NCI-H1092 (cell line): ENCODE data around the gene TRIM71.

Experiments
- DNase-seq: peaks from one replicate; lab custom pipeline; 2025; lab: John Stamatoyannopoulos, UW

Gene TRIM71

DNA sequence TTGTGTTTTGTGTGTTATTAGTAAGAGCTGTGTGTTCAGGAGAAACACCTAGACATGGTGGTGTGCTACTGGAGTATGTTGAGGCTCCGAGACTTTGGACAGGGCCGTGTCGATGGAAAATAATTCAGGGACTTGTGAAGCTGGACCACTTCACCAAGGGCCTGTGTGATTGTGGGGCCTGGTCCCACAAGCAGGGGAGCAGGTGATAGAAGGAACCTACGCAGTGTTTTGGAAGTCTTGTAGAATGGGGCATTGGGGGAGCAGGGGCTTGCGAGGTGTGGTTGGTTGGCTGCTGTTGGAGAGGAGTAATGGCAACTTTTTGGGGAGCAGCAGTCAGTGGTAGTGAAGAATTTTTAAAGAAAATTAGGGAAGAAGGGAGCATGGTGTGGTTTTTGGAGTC is 48.7 kb downstream of the TRIM71 start:
- DNase-seq, result no peak

DNA sequence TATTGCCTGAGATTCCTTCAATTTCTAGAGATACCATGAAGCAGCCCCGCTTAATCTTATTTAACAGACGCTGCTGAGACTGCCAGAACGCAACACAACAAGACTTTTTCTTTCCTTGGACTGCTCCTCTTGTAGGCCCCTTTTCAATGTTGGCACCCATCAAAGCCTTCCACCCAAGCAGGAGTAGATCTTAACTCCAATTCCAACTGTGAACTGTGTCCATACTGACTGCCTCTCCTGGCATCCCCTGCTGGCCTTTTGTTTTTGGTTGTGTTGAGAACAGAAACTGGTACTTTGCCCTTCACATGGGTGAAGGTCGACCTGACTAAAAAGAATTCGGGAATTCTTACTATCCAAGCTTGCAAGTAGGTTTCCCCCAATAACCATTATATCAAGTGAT is 50.2 kb downstream of the TRIM71 start:
- DNase-seq, result no peak

DNA sequence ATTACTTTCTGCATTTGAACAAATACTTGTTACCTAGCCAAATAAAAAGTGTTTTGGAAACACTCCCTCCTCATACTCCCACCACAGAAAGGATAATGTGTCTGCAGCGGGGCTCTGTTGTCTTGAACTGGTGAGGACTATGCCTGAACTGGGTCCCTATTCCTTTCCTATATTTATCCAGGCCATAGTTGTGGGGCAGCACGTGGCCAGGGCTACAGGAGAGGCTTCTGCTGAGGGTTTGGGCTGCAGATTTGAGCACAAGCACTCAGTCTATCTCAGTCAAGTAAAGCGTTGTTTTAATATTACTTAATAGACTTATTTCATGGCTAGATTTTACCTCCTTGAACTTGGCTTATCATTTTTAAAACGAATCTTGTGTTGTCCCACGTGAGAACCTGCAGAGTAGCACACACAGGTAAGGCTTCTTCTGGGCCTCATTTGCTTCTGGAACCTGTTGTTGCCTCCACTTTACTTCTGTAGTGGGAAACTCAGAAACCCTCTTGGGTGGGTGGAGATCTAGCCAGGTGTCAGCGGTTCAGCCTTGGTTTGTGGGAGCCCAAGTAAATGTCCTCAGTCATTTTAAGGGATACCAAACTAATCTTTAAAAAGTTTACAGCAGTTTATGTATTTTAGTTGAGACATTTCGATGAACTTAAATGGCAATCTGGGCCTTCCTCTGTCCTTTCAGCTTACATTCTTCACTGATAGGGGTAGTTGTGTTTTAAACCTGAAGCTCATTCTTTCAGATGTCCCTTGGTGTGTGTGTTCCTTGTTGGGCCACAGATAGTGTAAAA is 51.1 kb downstream of the TRIM71 start:
- no peak for DNase-seq

DNA sequence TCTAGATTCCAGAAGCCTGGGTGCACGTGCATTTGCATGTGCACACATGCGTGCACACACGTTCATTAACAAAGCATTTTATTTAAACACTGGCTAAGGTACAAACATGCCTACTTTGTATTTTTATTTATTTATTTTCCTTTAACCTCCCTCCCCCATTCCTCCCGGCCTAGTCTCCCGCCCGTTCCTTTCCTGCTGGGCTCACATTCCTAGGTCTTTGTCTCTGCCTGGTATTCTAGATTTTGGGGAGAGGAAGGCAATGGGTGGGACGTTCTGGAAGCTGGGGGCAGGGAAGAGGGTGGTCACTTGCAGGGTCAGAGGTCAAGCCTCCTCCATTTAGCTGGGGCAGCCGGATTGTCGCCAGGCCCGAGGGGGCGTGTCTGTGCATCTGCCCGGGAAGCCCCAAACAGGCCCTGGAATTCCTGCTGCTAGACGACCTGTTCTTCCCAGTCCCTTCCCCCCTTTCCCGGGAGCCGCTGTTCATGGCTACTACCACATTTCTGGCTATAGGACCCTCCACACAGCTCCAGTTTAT is 51.8 kb downstream of the TRIM71 start:
- no peak for DNase-seq

DNA sequence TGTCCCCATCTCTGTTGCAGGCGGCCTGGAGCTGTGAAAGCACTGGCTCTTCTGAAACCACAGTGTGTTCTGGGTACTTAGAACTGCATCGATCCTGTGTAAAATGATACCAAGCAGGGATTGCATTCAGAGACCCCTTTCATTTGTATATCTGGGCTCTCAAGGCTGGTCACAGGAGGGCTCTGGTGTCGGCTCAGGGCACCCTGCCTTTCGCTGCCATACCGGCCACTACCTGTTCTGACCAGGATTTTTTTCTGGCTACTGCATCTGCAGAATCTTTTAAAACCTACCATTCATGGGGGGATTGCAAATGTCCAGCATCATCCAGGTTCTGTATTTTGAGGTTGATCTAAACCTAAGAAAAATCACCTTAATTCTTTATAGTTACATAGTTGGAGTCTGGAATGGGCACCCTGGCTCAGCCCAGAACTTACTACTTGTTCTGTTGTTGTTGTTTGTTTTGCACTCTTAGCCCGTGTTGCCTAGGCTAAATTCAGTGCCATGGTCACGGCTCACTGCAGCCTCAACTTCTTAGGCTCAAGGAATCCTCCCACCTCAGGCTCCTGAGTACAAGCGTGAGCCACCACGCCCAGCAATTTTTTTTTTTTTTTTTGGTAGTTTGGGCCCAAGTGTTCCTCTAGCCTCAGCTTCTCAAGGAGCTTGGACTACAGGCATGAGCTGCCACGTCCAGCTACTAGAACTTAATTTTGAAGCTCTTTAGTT is 52.7 kb downstream of the TRIM71 start:
- DNase-seq, result no peak

DNA sequence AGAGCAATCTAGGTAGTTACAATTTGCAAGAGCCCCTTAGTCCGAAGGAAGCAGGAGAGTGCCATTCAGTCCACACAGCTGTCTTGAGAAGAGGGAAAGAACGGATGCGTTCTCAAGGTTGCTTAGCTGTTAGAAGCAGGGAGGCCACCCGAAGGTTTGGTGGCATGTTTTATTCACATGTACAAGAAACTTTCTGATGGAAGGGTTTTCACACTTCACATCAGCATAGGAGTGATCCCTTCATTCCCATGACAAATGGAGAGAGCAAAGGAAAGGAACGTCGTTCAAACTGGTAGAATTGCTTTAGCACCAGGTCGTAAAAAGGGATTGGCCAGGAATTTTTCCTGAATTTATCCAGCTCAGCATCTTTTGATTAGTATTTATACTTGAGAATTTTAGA is 53.5 kb downstream of the TRIM71 start:
- DNase-seq, result no peak

DNA sequence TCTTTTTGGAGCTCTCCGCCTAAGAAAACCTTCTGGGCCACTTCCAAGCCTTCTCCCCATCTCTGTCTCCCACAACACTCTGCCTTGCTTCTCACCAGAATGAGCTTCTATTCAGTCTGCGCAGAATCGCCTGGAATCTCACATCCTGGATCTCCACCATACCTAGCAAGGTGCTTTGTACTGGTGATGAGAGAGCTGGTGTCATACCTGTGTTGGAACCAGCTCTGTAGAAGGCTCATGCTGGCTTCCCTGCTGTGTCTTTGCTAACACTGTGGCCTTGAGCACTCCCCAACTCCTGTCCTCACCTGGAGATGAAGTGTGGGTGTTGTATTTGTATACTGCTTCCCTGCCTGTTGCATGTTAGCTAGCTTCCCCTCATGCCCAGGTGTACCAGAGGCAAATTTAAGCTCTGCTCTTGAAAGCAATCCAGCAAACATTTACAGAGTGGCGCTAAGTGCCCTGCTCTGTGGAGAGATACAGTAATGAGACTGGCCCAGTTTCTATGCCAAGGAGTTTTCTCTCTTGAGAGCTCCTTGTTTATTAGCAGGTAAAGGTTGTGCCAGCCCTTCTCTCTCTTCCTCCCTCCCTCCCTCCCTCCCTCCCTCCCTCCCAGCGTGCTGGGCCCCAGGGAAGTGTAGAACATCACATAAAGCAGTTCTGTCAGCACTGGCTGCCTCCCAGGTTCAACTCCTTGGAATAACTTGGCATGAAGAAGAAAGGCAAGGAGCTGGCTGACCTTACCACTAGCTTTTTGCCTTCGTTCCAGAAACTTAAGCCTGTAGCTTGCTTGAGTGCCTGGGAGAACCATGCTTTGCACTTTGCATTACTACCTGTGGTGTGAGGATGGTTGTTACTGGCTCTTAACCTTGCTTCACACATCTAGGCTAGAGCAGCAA is 54.9 kb downstream of the TRIM71 start:
- DNase-seq, result peak; percentile 17

DNA sequence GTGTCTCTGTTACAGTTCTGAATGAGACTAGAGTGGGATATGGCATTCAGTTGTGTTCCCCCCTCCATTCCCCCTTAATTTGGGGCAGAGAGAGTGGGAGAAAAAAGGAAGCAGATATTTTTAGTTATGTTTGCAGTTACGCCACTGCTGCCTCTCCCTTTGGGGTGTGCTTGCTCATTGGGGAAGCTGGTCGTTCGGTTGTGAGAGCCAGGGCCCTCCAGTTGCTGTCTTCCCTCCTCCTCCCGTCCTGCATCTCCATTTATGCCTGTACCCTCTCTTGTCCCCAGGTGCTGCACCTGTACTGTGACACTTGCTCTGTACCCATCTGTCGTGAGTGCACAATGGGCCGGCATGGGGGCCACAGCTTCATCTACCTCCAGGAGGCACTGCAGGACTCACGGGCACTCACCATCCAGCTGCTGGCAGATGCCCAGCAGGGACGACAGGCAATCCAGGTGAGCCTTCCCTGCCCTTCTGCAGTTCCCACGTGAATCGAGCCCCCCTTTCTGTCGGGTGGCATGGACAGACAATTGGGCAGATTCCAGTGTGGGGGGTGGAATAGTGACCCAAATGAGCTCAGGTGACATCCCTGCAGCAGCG is 55.8 kb downstream of the TRIM71 start:
- no peak for DNase-seq

DNA sequence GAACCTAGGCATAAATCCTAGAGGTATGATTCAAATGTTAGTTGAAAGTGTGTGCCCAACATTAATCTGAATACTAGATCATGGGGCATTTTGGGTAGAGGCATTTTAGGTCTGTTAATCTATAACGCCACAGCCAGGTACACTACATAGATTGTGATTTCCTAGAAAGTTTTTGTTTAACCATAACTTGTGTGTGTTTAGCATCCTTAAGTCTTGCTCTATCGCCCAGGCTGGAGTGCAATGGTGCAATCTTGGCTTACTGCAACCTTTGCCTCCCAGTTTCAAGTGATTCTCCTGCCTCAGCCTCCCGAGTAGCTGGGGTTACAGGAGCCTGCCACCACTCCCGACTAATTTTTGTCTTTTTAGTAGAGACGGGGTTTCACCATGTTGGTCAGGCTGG is 59.1 kb downstream of the TRIM71 start:
- no peak for DNase-seq

DNA sequence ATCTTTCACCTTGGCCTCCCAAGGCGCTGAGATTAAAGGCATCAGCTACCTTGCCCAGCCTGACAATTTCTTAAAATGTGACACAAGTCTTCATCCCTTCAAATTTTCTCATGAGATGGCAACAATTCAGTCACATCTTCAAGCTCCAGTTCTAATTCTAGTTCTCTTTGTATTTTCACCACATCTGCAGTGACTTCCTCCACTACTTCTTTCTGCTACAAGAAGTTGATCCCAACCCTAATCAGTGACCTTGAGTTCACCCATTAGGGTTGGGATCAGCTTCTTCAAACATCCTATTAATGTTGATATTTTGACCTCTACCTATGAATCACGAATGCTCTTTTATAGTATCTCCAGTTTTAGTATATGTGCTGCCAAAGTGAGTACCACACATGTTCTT is 59.8 kb downstream of the TRIM71 start:
- DNase-seq, result no peak

DNA sequence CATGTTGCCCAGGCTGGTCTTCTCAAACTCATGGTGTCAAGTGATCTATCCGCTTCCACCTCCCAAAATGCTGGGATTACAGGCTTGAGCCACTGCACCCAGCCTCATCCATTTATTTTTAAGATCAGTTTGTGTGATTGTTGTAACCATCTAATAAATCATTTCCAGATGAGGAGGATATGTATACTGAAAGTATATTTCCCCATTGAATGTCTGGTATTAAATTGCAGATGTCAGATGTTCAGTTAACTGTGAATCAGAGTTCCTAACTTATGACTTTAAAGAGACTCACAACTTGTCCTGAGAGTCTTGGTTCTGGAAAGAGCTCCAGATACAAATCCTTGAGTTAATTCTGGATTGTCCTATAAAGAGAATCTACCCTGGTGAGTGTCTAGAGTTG is 62.4 kb downstream of the TRIM71 start:
- DNase-seq, result no peak

DNA sequence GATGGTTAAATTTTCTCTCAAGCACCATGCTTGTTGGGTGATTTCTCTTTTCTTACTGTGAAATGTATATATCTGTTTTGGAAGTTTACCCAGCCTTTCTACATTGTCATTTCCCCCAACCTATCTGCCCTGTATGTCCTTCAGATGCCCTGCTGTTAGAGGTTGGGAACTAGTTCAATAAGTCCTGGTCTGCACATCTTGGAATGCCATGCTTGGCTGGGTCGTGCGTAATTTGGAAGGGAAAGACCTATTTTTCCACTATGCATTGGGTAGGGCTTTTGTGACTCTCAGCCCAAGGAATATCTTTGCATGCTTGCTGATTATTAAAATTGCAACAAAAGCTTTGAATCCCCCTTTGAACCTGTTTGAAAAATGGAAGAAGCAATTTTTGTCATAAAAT is 63.8 kb downstream of the TRIM71 start:
- no peak for DNase-seq

DNA sequence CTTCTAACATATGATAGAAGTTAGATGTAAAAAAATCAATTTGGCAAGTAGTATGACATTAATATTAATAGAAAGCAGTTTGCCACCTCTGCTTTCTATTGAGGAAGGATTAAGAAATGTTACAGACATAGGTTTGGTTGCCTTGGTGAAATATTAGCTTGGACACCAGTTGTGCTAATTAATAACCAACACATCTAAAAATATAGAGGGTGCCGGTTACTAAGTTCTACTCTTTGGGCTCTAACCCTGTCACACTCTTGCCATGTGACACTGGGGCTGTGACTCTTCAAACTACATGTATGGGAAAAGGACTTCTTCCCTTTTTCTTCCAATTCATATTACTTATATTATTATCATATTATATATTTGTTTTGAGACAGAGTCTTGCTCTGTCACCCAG is 64.4 kb downstream of the TRIM71 start:
- no peak for DNase-seq

DNA sequence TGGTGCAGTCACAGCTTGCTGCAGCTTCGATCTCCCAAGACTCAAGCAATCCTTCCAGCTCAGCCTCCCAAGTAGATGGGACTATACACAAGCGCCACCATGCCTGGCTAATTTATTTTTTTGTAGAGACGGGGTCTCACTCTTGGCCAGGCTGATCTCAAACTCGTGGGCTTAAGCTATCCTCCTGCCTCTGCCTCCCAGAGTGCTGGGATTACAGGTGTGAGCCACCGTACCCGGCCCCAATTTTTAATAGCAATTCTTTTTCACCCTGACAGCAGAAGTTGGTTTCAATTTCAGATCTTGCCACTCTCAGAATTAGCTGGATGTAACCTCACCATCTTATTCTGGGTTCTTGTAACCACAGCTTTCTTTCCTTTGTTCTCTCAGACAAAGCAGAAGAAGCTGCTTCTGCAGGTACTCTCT is 64.8 kb downstream of the TRIM71 start:
- DNase-seq, result no peak

DNA sequence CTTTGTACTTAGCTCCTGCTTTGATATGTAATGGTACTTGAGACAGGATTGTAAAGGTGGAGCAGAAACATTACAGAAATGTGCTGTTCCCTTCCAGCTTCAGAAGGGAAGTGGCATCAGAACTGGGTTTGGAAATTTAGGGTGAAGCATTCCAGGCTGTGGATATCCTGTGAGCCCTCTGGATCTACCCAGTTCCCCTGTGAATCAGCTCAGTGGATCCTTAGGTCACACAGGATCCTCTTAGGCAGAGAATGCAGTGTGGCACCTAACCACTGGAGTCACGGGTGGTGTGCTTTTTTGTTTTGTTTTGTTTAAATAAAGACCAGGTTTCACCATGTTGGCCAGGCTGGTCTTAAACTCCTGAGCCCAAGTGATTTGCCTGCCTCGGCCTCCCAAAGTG is 66.0 kb downstream of the TRIM71 start:
- DNase-seq, result no peak

DNA sequence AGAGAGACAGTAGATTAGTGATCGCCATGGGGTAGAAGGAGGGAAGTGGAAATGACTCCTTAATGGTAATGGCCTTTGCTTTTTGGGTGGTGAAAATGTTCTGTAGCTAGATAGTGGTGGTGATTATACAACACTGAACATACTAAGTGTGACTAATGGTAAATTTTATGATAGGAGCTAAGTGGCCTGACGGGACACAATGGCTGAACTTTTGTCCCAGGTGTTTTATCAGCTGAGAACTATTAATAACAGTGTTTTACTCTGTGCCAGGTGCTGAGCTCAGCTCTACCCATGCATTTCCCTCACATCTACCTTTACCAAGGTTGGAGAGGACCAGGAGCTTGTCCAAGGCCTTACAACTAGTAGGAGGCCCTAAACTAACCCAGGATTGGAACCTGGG is 66.8 kb downstream of the TRIM71 start:
- no peak for DNase-seq

DNA sequence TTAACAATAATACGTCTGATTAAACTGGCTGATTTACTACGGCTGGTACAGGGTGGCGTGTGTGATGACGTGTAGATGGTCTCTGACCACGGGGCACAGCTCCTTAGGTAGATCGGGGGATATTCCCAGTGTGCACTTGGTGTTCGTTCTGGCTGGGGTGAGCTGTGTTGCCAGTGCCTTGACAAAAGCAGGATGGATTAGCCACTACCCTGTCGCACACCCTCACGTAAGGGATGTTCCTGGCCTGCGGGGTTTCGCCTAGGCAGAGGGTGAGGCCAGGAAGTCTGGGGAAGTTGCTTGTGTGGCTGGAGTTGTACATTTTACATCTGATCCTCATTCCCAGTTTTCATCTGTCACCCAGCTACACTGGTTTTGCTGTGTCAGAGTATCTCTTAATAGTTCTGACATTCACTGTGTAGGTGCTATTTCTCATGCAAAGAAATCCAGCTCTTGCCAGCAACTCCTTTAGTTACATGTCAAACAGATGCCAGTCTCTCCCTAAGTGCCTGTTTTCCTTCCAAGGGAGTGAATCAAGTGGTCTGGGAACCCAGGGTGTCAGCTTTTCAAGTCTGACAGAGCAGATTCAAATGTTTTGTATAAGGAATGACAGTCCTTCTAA is 67.6 kb downstream of the TRIM71 start:
- no peak for DNase-seq

DNA sequence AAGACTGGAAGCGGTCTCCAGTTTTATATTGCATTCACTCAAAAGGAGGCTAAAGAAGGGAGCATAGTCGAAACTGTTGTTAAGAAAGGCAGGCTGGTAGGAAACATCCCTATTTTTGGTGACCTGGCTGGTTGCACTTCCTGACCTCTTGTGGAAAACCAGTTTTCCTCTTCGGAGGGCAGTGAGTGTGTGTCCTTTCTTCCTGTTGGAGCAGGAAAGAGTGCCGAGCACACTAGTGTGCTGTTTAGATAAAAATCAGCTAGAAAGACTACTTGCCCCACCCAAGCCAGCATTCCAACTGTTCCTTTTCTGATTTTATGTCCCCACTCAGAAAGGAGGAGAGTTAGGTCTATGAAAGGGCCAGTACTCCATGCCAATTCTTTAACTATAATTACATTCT is 68.5 kb downstream of the TRIM71 start:
- DNase-seq, result no peak

DNA sequence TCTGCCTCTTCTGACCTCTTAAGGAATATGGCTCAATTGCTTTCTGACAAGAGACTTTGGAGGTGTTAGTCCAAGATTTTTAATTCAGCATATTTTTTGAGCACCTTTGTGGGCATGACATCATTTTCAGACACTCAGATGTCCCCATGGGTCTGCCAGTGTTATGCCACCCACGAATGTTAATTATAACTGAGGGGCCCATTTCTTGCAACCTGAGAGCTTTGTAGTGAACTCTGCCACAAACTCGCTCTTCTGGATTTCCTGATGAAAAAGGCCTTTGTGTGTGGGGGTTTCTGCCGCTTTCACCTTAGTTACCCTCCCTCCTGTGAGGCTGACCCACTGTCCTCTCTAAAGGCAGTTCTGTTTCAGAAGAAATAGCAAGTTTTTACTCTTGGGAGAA is 69.1 kb downstream of the TRIM71 start:
- no peak for DNase-seq

DNA sequence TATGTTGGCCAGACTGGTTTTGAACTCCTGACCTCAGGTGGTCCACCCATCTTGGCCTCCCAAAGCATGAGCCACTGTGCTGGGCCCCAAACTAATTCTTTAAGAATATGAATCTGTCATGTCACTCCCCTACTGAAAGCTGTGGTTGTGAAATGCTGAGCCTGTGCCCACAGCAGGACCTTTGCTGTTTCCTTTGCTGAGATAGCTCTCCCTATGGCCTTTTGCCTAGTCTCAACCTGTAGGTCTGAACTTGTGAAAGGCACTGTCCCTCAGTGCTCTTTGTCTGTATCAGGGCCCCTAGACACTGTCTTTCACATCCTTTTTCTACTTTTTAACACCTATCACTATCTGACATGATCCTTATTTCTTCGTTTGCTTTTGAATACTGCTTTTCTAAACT is 70.9 kb downstream of the TRIM71 start:
- DNase-seq, result no peak

DNA sequence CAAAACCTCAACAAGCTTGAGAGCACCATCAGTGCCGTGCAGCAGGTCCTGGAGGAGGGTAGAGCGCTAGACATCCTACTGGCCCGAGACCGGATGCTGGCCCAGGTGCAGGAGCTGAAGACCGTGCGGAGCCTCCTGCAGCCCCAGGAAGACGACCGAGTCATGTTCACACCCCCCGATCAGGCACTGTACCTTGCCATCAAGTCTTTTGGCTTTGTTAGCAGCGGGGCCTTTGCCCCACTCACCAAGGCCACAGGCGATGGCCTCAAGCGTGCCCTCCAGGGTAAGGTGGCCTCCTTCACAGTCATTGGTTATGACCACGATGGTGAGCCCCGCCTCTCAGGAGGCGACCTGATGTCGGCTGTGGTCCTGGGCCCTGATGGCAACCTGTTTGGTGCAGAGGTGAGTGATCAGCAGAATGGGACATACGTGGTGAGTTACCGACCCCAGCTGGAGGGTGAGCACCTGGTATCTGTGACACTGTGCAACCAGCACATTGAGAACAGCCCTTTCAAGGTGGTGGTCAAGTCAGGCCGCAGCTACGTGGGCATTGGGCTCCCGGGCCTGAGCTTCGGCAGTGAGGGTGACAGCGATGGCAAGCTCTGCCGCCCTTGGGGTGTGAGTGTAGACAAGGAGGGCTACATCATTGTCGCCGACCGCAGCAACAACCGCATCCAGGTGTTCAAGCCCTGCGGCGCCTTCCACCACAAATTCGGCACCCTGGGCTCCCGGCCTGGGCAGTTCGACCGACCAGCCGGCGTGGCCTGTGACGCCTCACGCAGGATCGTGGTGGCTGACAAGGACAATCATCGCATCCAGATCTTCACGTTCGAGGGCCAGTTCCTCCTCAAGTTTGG is 72.9 kb downstream of the TRIM71 start:
- no peak for DNase-seq
